WTC11 (cell line): ENCODE measurements around the gene GFRA1.

ENCODE experiments used
- MAX ChIP-seq: sonication (generic); formaldehyde crosslinking; IDR thresholded peaks from 2 replicates; pipeline ENCODE4 v1.8.0; 2022; ENCODE audit warnings: mild to moderate bottlenecking, missing genetic modification reagents
- NR1H2 ChIP-seq: sonication (generic); formaldehyde crosslinking; IDR thresholded peaks from 2 replicates; pipeline ENCODE4 v1.9.0; 2021; ENCODE audit warnings: mild to moderate bottlenecking, moderate library complexity, missing genetic modification reagents
- RORB ChIP-seq: fragments of 250-450 bp; sonication (Bioruptor Pico); IDR thresholded peaks from 2 replicates; pipeline ENCODE4 v1.9.0; 2021; ENCODE audit warnings: mild to moderate bottlenecking
- TEAD4 ChIP-seq: sonication (generic); formaldehyde crosslinking; IDR thresholded peaks from 2 replicates; pipeline ENCODE4 v1.8.0; 2022; ENCODE audit warnings: mild to moderate bottlenecking, missing genetic modification reagents
- ZBTB21 ChIP-seq: sonication (generic); formaldehyde crosslinking; IDR thresholded peaks from 2 replicates; pipeline ENCODE4 v1.8.1; 2023; ENCODE audit warnings: mild to moderate bottlenecking, missing genetic modification reagents, borderline replicate concordance
- TF ChIP-seq, protein P1 (sequence below): fragments of 200-600 bp; IDR thresholded peaks from 2 replicates; pipeline ENCODE4 v1.8.0; 2022; ENCODE audit warnings: antibody characterized with exemption

DNA sequence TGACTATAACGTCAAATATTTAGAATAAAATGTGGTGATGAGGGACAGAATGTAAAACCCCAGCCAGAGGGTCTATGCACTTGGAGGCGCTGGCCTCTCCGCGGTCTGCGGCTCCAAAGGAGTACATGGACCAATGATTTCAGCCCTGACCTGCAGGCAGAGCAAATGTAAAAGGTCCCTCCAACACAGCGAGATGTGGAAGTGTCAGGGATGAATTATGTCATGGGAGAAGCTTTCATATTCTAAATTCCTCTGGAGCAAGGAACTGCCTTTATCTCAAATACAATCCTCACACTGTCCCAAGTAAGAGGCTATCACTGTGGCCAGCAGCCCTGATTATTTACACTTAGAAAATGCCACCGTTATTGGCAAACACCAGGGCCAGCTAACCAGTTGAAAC is 139.4 kb downstream of the GFRA1 start:
- no peak for TF ChIP-seq RORB (CRISPR knock-in tag)
- TF ChIP-seq, protein P1, sequence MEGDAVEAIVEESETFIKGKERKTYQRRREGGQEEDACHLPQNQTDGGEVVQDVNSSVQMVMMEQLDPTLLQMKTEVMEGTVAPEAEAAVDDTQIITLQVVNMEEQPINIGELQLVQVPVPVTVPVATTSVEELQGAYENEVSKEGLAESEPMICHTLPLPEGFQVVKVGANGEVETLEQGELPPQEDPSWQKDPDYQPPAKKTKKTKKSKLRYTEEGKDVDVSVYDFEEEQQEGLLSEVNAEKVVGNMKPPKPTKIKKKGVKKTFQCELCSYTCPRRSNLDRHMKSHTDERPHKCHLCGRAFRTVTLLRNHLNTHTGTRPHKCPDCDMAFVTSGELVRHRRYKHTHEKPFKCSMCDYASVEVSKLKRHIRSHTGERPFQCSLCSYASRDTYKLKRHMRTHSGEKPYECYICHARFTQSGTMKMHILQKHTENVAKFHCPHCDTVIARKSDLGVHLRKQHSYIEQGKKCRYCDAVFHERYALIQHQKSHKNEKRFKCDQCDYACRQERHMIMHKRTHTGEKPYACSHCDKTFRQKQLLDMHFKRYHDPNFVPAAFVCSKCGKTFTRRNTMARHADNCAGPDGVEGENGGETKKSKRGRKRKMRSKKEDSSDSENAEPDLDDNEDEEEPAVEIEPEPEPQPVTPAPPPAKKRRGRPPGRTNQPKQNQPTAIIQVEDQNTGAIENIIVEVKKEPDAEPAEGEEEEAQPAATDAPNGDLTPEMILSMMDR, result no peak
- no peak for TF ChIP-seq NR1H2 (CRISPR knock-in tag)
- no peak for TF ChIP-seq ZBTB21
- no peak for TF ChIP-seq MAX (CRISPR knock-in tag)
- TF ChIP-seq TEAD4 (CRISPR knock-in tag), result no peak
